SK-N-SH treated with all-trans-retinoic acid at 6 μM for 48 hours (cell line): Measurements from ENCODE around the gene ARHGAP4.

Experiments used
- ARNTL ChIP-seq: fragments of 450-650 bp; formaldehyde crosslinking; IDR thresholded peaks from 2 replicates; pipeline ENCODE4 v1.5.0; 2020; ENCODE audit warnings: low read depth, mild to moderate bottlenecking, moderate library complexity, borderline replicate concordance
- ESRRG ChIP-seq: fragments of 250-450 bp; sonication (Bioruptor Pico); IDR thresholded peaks from 2 replicates; pipeline ENCODE4 v1.6.1; 2021; ENCODE audit warnings: mild to moderate bottlenecking
- GLIS3 ChIP-seq: fragments of 250-450 bp; sonication (Bioruptor Pico); IDR thresholded peaks from 2 replicates; pipeline ENCODE4 v1.5.0; 2020; ENCODE audit warnings: mild to moderate bottlenecking, moderate library complexity
- OSR1 ChIP-seq: fragments of 250-450 bp; sonication (Bioruptor Pico); IDR thresholded peaks from 2 replicates; pipeline ENCODE4 v1.8.0; 2022; ENCODE audit warnings: moderate library complexity, mild to moderate bottlenecking, inconsistent platforms
- TOX ChIP-seq: fragments of 250-450 bp; sonication (Bioruptor Pico); IDR thresholded peaks from 2 replicates; pipeline ENCODE4 v1.8.0; 2021; ENCODE audit warnings: mild to moderate bottlenecking, moderate library complexity, borderline replicate concordance
- ZNF565 ChIP-seq: fragments of 450-650 bp; formaldehyde crosslinking; conservative IDR thresholded peaks from 2 replicates; pipeline ENCODE4 v1.5.0; 2020; ENCODE audit warnings: low read depth, mild to moderate bottlenecking, moderate library complexity
- TF ChIP-seq, protein P1 (sequence below): fragments of 250-450 bp; sonication (Bioruptor Pico); IDR thresholded peaks from 2 replicates; pipeline ENCODE4 v1.8.0; 2020; ENCODE audit warnings: mild to moderate bottlenecking, moderate library complexity, borderline replicate concordance

DNA sequence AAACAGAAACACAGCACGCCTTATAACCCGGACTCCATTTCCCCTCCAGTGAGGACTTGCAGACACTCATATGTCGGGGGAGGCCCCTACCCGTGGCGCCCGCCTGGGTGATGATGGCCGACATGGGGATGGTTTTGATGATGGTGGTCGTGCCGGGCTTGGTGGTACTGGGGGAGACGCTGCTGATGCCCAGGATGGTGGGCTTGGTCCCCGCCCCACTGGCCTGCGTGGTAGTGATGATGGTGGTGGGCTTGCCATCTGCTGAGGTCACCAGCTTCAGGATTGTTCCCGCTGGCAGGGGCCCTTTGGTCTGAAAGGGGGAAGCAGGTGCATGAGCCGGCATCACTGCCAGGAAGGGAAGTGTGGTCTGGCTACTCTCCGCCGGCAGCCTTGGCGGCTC lies 31.2 kb upstream of the ARHGAP4 start:
- no peak for TF ChIP-seq GLIS3 (CRISPR knock-in tag)
- TF ChIP-seq ZNF565 (CRISPR knock-in tag): no peak
- no peak for TF ChIP-seq ARNTL (CRISPR knock-in tag)
- TF ChIP-seq, protein P1, sequence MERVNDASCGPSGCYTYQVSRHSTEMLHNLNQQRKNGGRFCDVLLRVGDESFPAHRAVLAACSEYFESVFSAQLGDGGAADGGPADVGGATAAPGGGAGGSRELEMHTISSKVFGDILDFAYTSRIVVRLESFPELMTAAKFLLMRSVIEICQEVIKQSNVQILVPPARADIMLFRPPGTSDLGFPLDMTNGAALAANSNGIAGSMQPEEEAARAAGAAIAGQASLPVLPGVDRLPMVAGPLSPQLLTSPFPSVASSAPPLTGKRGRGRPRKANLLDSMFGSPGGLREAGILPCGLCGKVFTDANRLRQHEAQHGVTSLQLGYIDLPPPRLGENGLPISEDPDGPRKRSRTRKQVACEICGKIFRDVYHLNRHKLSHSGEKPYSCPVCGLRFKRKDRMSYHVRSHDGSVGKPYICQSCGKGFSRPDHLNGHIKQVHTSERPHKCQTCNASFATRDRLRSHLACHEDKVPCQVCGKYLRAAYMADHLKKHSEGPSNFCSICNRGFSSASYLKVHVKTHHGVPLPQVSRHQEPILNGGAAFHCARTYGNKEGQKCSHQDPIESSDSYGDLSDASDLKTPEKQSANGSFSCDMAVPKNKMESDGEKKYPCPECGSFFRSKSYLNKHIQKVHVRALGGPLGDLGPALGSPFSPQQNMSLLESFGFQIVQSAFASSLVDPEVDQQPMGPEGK (CRISPR knock-in tag): no peak
- no peak for TF ChIP-seq OSR1 (CRISPR knock-in tag)
- no peak for TF ChIP-seq TOX (CRISPR knock-in tag)
- TF ChIP-seq ESRRG (CRISPR knock-in tag): no peak
